HG03139 (cell line): ENCODE data around the gene KLHL6.
"Not testable (repeated sequence)": the region's sequence is repeated elsewhere in the genome, so short reads cannot be mapped to it uniquely, and the experiment has no call there.

Source experiments
- ATAC-seq: cut with Tn5 transposase; IDR thresholded peaks from one replicate; pipeline ENCODE4 v1.9.1; 2021; ENCODE audit not compliant: unreplicated experiment

KLHL6 gene

DNA sequence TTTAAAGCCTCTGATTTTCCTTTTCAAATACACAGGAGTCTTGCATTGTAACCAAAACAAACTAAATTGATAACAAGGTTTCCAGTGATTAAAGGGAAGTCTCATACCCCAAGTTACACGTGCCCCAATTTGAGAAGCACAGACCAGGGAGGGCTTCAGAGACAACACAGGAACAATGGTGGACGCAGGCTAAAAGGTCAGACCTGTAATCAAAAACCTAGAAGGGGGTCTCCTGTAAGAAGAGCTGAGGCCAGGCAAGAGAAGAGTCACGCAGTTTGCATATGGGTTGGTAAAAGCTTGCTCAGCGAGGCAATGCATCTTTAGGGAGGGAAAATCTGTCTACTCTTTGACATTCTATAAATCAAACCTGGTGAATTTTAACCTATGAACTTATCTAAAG lies 68.5 kb downstream of the KLHL6 start:
- no peak for ATAC-seq

DNA sequence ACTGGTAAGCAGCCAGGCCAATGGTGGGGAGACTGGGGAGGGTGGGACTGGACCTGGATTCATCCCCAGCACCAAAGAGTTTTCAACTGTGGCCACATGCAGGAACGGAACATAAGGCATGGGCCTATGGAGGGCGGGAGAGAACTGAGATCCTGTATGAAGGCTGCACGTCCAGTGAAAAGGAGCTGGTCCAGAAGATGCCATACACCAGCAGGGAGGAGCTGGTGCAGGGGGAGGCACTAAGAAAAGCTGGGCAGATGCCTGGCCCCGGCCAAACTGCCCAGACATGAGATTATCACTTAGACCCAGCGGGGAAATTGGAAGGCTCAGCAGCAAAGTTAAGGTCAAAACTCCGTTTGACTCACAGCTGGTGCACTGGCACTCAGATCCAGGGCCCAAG lies 69.0 kb downstream of the KLHL6 start:
- ATAC-seq: no peak

DNA sequence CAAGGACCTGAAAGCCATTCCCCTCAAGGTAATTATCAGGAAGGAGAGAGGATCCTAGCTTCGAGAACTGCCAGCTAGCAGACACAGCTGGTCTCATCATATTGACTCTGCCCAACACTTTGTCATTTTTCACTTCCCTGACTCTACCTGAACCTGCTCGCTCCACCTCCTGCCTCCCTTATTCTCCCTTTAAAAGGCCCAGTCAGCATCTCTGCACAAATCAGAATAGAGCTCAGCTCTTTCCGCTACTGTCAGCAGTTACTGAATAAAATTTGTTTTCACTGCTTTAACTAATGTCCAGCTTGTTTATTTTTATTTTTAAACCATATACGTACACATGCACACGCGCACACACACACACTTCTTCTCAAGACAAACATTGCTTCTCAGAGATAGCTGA lies 69.9 kb downstream of the KLHL6 start:
- no peak for ATAC-seq

DNA sequence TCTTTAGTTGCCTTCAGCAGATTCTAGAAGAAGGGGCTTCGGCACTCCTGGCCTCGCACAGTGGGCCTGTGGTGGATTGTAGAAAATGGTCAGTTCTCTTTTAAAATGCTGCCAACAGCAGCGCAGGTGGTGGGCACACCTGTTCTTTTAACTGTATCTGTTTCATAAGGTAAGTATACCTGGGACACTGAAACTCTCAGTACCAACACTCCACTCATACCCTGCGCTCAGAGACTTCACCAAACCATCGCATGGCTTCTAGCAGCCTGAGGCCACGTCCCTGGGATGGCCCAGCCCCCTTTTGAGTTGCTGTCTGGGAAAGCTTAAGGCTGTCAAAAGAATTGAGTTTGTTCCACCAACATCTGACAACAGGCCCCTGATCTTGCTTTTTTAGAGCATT lies 70.4 kb downstream of the KLHL6 start:
- no peak for ATAC-seq

DNA sequence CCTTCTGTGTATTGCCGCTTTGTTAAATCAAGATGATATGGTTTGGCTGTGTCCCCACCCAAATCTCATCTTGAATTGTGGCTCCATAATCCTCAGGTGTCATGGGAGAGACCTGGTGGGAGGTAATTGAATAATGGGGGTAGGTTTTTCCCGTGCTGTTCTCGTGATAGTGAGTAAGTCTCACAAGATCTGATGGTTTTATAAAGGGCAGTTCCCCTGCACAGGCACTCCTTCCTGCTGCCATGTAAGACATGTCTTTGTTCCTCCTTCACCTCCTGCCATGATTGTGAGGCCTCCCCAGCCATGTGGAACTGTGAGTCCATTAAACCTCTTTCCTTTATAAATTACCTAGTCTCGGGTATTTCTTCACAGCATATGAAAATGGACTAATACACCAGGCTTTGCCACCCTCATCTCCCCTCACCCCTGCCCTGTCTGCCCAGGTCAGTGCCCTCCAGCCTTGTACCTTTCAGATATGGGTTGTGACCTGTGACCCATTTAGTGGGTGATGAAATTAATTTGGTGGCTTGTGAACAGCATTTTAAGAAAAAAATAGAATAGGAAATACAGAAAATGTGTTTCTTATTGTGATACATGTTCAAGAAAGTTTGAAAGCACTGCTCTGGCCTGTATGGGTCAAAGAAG lies 71.0 kb downstream of the KLHL6 start:
- ATAC-seq: no peak

DNA sequence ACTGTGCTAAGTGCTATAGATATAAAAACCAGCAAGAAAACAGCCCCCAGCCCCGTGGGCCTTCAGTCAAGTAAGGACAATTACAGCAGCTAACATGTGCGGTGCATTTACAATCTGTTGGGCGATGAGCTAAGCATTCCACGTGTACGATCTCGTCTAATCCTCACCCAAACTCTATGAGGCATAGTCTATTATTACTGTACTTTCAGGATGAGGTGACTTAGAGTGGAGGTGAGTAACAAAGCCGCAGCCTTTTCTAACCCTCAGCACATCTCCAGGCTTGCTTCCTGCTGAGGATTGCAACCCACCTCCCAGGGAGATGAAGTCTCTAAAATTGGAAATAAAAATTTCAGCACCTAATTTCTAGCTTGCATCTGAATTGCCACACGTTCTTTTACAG lies 73.9 kb downstream of the KLHL6 start:
- no peak for ATAC-seq

DNA sequence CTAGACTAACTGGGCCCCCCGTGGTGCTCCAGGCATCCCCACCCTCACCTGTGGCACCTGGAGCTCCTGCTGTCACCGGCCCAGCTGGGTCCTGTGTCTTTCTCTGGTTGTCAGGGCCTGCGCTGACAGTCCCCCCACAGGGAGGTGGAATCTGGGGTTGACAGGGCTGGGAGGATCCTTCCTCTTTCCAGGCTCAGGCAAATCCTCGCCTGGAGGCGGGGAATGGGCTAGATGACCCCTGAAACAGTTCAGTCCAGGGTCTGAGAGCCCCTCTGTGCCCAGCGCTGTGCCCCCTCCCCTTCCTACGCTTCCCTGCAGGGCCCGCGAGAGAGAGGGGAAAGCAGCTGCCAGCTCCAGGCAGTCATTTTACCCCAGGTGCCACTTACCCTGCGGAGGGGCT lies 77.0 kb downstream of the KLHL6 start:
- ATAC-seq: no peak

DNA sequence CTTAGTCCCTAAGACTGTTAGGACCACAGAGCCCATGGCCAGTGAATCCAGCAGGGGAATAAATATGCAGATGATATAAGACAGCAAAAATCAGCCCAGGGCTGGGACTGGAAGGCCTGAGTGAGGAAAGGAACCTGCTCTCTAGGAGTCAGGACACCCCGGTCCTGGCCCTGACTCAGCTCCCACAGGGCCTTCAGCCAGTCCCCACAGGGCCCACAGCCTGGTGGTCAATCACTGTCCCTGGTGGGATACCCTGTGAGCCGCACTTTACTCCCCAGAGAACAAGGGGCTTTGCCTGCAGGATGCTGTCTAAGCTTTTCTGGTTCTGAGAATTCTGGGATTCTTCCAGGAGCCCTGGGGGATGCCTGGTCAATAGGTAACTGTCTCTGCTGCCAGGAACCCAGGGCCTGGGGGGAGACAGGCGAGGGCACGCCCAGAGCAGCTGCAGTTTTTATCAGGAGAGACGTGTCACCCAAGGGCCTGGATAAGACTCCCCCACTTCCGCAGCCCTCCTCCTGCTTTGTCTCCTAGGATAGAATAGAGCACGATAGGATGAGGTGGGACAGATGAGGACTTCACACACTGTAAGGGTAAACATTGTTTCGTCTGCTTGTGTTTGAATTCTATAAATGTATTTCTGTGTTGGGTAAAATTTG lies 77.6 kb downstream of the KLHL6 start:
- ATAC-seq: no peak

DNA sequence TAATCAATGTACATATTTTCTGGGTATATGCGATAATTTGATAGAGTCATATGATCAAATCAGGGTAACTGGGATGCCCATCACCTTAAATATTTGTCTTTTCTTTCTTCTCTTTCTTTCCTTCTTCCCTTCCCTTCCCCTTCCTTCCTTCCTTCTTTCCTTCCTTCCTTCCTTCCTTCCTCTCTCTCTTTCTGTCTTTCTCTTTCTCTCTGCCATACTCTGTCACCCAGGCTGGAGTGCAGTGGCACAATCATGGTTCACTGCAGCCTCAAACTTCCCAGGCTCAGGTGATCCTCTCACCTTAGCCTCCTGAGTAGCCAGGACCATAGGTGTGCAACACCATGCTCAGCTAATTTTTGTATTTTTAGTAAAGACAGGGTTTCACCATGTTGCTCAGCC lies 79.7 kb downstream of the KLHL6 start:
- ATAC-seq: not testable (repeated sequence)

DNA sequence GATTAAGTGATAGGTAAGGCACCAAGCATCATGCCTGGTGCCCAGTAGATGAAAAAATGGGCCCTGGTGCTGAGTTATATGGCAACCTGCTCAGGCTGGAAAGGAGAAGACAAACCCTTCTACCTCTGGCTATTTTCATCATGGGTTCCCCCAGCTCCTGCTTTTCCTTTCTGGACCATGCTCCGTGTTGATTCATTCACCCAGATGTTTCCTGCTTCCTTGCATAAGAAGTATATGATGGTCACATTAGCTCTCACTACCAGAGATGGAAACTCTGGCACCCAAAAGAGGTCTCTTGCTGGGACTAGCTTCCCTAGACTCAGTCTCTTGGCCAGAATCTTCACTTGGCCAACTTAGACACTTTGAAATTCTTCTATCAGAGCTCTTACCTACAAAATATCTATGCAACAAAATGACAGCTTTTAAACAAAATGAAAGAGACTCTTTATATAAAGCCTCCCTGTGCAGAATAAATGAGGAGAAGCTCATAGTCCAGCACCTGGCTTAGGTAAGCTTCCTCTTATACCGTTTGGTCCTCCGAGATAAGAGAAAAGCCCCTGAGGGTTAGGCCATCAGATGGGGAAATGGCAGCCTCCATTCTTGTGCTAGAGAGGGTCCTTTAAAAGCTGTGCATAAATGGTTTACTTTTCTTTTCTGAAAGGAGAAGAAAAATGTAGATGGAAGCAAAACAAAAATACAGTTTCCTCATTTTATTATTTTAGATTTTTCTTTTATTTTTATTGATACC lies 80.3 kb downstream of the KLHL6 start:
- no peak for ATAC-seq

DNA sequence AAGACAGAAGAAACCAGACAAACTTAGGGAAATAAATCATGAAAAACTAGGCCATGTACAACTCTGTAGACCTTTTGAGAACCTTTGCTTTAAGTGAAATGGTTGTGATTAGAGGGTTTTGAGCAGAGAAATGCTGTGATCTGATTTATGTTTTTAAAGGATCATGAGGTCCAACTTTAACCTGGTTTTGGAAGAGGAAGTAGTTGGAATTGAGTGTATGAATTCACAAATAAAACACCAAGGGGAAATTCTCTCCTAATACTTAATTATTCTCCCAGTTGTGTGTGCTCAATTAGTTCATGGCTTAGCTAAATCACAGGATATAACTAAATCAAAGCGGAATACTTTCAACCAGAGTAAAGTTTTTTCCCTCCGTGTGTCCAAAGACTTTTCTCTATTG lies 81.5 kb downstream of the KLHL6 start:
- ATAC-seq: no peak

DNA sequence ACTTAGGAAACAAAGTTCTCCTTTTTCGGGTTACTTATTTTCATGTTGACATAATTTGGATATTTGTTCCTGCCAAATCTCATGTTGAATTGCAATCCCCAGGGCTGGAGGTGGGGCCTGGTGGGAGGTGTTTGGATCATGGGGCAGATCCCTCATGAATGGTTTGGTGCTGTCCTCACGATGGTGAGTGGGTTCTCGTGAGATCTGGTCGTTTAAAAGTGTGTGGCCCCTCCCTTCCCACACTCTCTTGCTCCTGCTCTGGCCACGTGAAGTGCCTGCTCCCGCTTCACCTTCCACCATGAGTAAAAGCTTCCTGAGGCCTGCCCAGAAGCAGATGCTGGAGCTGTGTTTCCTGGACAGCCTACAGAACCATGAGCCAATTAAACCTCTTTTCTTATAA lies 83.4 kb downstream of the KLHL6 start:
- ATAC-seq: no peak

DNA sequence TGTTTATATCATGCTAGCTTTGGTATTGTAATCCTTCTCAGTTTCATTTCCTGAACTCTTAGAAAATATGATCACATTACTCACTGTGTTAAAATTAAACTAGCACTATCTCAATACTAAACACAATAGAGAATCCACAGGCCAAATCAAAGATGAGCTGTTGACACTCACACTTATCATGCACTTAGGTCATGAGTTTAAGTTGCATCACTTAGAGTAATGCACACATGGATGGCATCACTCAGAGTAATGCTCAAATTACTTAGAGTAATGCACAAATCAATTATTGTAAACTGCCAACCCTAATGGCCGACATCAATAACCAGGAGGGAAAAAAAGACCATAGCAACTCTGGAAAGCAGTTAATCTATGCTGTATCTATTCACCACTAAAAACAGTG lies 87.1 kb downstream of the KLHL6 start:
- no peak for ATAC-seq

DNA sequence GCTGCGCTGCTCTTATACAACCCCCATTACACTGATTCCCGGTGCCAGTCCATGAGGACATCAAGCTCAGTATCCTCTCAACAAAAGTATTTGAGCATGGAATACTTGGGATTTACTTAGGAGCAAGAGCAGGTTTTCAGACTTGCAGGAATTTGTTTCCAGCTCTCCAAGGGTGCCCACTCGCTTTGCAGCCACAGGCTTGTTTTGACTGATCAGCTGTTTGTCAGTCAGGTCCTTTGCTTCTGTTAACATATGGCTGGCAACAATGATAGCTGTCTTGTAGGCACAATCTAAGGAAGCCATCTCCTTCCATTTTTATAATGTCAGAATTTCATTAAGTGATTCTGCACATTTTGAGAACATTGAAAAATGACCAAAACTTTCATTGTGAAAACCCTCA lies 88.9 kb downstream of the KLHL6 start:
- ATAC-seq: no peak

DNA sequence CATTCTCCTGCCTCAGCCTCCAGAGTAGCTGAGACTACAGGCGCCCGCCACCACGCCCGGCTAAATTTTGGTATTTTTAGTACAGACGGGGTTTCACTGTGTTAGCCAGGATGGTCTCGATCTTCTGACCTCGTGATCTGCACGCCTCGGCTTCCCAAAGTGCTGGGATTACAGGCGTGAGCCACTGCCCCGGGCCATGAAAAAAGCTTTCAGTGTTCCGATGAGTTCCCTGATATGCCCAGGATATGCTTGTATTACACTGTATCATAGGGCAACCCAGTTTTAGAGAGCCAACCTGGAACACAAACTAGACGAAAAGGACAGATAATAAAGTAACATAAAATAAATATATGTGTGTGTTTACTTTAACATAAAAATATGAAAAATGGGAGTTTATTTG lies 89.8 kb downstream of the KLHL6 start:
- not testable (repeated sequence) for ATAC-seq

DNA sequence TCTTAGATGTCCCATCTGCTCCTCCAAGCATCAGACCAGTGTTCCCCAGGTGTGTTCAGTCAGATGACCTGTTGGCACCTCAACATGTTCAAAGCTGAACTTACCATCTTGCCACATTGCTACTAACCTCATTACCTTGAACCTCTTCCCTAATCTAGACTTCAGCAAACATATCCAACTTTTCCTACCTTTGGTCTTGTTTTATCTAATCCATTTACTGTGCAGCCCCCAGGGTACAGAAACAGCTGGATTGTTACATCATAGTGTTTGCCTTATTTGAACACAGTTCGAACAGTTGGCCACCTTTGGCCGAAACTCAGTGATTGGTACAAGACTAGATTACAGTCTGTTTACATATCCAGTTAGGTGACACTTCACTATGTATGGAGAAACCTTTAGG lies 91.0 kb downstream of the KLHL6 start:
- no peak for ATAC-seq

DNA sequence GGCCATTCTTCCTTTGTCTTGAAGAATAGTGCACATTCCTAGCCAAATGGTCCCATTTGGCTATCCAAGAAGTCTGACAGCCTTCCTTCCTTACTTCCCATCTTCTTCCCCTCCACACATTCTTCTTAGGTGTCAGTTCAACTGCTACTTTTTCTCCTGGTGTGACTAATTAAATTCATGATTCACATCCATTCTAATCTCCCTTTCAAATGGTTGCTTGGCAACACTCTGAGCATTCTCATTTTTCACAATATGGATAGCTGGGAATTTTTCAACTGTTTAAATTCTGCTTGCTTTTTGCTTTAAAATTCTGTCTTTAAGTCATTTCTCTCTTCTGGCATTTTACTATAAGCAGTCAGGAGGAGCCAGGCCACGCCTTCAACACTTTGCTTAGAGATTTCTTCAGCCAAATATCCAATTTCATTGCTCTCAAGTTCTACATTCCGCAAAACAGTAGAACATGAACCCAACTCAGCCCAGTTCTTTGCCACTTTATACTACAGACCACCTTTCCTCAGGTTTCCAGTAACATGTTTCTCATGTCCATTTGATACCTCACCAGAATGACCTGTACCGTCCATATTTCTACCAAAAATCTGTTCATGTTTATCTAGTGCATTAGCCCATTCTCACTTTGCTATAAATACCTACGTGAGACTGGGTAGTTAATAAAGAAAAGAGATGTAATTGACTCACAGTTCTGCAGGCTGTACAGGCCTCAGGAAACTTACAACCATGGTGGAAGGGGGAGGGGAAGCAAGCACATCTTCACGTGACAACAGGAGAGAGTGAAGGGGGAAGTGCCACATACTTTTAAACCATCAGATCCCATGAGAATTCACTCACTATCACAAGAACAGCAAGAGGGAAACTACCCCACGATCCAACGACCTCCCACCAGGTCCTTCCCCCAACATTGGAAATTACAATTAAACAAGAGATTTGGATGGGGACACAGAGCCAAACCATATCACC lies 95.1 kb downstream of the KLHL6 start:
- ATAC-seq: no peak

DNA sequence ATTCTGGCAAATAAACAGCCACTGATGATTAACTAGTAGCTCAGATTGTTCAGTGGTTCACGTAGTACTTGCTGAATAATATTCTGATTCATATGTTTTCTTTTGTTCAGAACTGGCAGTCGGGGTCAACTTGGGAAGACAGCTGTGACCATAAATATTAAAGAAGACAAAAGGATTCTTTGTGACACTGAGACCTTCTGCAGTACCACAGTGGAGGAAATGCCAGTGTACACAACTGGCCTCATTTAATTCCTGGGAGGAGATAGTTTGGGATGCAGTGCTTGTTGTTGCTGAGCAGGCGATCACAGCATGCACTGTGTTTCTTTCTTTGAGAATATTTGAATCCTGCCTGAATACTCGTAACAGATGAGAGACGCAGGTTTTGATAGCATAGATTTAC lies 100.4 kb downstream of the KLHL6 start:
- ATAC-seq: no peak

DNA sequence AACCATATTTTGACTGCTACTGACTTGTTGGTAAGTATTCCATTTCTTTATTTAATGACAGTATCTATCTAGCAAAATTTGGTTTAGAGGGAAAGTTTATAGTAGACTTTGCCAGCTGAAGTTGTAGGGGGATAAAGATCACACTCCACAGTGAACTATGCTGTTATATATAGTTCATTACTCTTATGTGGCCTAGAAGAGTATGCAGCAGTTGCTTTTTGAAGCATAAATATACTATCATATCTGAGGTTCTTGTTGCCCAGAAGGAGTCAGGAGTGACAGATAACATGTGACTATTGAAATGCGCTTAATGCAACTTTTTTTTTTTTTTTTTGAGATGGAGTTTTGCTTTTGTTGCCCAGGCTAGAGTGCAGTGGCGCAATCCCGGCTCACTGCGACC lies 101.4 kb downstream of the KLHL6 start:
- ATAC-seq: no peak

DNA sequence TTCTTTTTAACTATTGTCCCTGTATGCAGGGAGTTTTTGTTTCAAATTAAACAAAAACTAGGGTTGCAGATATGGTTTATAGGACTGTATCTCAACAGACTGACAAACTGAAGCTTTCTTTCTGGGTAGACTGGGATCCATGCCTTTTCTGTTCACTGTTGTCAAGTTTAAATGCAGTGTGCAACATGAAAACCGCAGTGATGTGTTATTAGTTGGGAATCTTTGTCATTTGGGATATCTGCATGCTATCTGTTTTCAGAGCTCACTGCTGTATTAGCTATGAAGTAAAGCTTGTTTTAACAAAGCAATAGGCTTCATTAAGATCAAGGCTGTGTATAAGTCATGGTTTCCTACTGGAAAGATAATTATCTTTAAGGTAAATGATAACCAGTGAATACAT lies 105.7 kb downstream of the KLHL6 start:
- ATAC-seq: no peak

DNA sequence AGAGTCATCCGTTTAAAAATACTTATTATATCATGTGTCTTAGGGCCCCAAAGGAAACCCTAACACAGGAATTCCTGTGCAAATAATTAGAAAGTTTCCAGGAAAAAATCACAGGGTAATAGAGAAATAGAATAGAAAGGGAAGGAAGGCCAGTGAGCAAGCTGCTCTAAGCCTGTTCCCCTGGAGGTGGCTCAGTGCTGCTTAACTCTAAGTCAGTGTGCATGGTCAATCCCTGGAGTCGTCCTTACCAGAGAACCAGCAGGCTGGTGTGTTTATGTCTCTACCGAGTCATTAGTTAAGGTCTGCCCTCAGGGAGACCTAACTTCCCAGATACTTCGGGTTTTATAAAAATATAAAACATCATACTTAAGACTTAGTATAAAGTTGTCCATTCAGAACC lies 106.1 kb downstream of the KLHL6 start:
- no peak for ATAC-seq
